ENCODE measurements around the gene WFIKKN1. TPM values are rescaled to one million over a fixed set of nuclear protein-coding genes. Genes with fewer than 3 reads are reported as not detected.

The WFIKKN1 gene
- total and polyA plus RNA-seq, 2 of the 13 experiments (the other 11 are each of a cell fraction or from before 2014, with no cell fraction given): 1.7 to 4.9 TPM

- TF ChIP-seq ZNF609 (CRISPR knock-in tag; IDR thresholded peaks at IDR 0.05; ENCODE audit: borderline replicate concordance): peak; percentile 44; the same call in 1 of the 2 replicates
- TF ChIP-seq ZSCAN29 (CRISPR knock-in tag; conservative IDR thresholded peaks at IDR 0.05): peak; percentile 66
- TF ChIP-seq ZNF333 (CRISPR knock-in tag; IDR thresholded peaks at IDR 0.05; ENCODE audit: borderline replicate concordance): 0 out of 2 replicates have a peak, but pooled peaks have one; percentile 66
- peak; percentile 52 for TF ChIP-seq U2AF1 (optimal IDR thresholded peaks at IDR 0.05; ENCODE audit: low read depth, low read length)
- peak; percentile 78 to 83; a peak in 2 of 4 replicates for TF ChIP-seq KLF16 (CRISPR knock-in tag; IDR thresholded peaks at IDR 0.05)
- TF ChIP-seq ZNF879 (CRISPR knock-in tag; IDR thresholded peaks at IDR 0.05): no peak
- TF ChIP-seq PCBP1 (IDR thresholded peaks at IDR 0.05; ENCODE audit: borderline replicate concordance, low read depth, low read length): no peak
- TF ChIP-seq MTERF4 (CRISPR knock-in tag; IDR thresholded peaks at IDR 0.05): 0 out of 2 replicates have a peak, but pooled peaks have one; percentile 58
- no peak for TF ChIP-seq FOXJ3 (CRISPR knock-in tag; IDR thresholded peaks at IDR 0.05; ENCODE audit: borderline replicate concordance)
- peak; percentile 87 for TF ChIP-seq ELF1 (CRISPR knock-in tag; IDR thresholded peaks at IDR 0.05)
- TF ChIP-seq ZBTB38 (CRISPR knock-in tag; IDR thresholded peaks at IDR 0.05): peak; percentile 82
- TF ChIP-seq MTA3 (CRISPR knock-in tag; IDR thresholded peaks at IDR 0.05): no peak
- peak; percentile 92 for TF ChIP-seq E2F5 (CRISPR knock-in tag; conservative IDR thresholded peaks at IDR 0.05)
- peak; percentile 79 for TF ChIP-seq ZSCAN31 (CRISPR knock-in tag; IDR thresholded peaks at IDR 0.05; ENCODE audit: low read depth)
- peak; percentile 98 for TF ChIP-seq ZNF687 (CRISPR knock-in tag; IDR thresholded peaks at IDR 0.05)
- TF ChIP-seq ZBTB7B (CRISPR knock-in tag; IDR thresholded peaks at IDR 0.05): peak; percentile 91
- no peak; the same call in 1 of the 2 replicates for TF ChIP-seq KDM5A (IDR thresholded peaks at IDR 0.05; ENCODE audit: borderline replicate concordance, low read length)
- peak; percentile 70; the same call in 1 of the 2 replicates for TF ChIP-seq ZNF446 (CRISPR knock-in tag; IDR thresholded peaks at IDR 0.05)
Measured at GRCh38 chr16:648781-649589, 18.2 kb downstream of the WFIKKN1 start, which contains the start of gene WDR90 (continued).
